IPS-18a (cell line): ENCODE results near the gene C9.
"Not testable (repeated sequence)": the region's sequence is repeated elsewhere in the genome, so short reads cannot be mapped to it uniquely, and the experiment has no call there.

Experiments used
- H3K27ac ChIP-seq: one replicate; pipeline ENCODE4 v1.5.1; 2013; ENCODE audit warnings: low read length
- H3K27me3 ChIP-seq: one replicate; pipeline ENCODE4 v1.6.1; 2013; ENCODE audit warnings: mild to moderate bottlenecking, low read length; ENCODE audit not compliant: control insufficient read depth, insufficient read depth
- H3K36me3 ChIP-seq: one replicate; pipeline ENCODE4 v1.6.1; 2013; ENCODE audit warnings: low read depth, low read length; ENCODE audit not compliant: control insufficient read depth
- H3K4me1 ChIP-seq: one replicate; pipeline ENCODE4 v1.6.1; 2013; ENCODE audit warnings: low read depth, low read length; ENCODE audit not compliant: control insufficient read depth
- H3K4me3 ChIP-seq: one replicate; pipeline ENCODE4 v1.5.1; 2013; ENCODE audit warnings: low read length
- H3K9ac ChIP-seq: one replicate; pipeline ENCODE4 v1.6.1; 2013; ENCODE audit warnings: mild to moderate bottlenecking, low read length, moderate library complexity
- H3K9me3 ChIP-seq: one replicate; pipeline ENCODE4 v1.6.1; 2013; ENCODE audit warnings: low read depth, low read length; ENCODE audit not compliant: control insufficient read depth

The C9 gene

GRCh38 chr5:39256477-39257235 is 107.6 kb downstream of the C9 start:
- Histone ChIP-seq H3K27me3 (no peaks in the 10 kb centered on the region), H3K9ac (no peak overlapping the region), H3K4me1 (no peaks in the 10 kb centered on the region), H3K4me3 (no peak overlapping the region), H3K9me3 (no peaks in the 10 kb centered on the region), H3K36me3 (no peaks in the 10 kb centered on the region), H3K27ac (no peak overlapping the region)

GRCh38 chr5:39255406-39255805 is 108.9 kb downstream of the C9 start:
- Histone ChIP-seq H3K27me3 (no peaks in the 10 kb centered on the region), H3K27ac (no peak overlapping the region), H3K36me3 (no peaks in the 10 kb centered on the region), H3K4me3 (no peak overlapping the region), H3K9ac (no peak overlapping the region), H3K4me1 (no peaks in the 10 kb centered on the region), H3K9me3 (no peaks in the 10 kb centered on the region)

GRCh38 chr5:39254671-39255070 is 109.6 kb downstream of the C9 start:
- no peaks in the 10 kb centered on the region for H3K36me3 ChIP-seq
- H3K27ac ChIP-seq, result no peak overlapping the region
- no peaks in the 10 kb centered on the region for H3K9me3 ChIP-seq
- H3K9ac ChIP-seq, result no peak overlapping the region
- H3K4me1 ChIP-seq, result no peaks in the 10 kb centered on the region
- H3K27me3 ChIP-seq, result no peaks in the 10 kb centered on the region
- H3K4me3 ChIP-seq, result no peak overlapping the region

- Histone ChIP-seq H3K27ac (no peak overlapping the region), H3K4me1 (no peaks in the 10 kb centered on the region), H3K27me3 (no peaks in the 10 kb centered on the region), H3K9me3 (no peaks in the 10 kb centered on the region), H3K9ac (no peak overlapping the region), H3K36me3 (no peaks in the 10 kb centered on the region), H3K4me3 (no peak overlapping the region)
These were observed 111.1 kb downstream of the C9 start for GRCh38 chr5:39253196-39253595.

GRCh38 chr5:39249564-39250274 is 114.6 kb downstream of the C9 start:
- no peaks in the 10 kb centered on the region for H3K9me3 ChIP-seq
- no peaks in the 10 kb centered on the region for H3K36me3 ChIP-seq
- H3K4me1 ChIP-seq, result no peaks in the 10 kb centered on the region
- H3K4me3 ChIP-seq, result no peak overlapping the region
- H3K9ac ChIP-seq, result no peak overlapping the region
- no peak overlapping the region for H3K27ac ChIP-seq
- H3K27me3 ChIP-seq, result no peaks in the 10 kb centered on the region

- H3K27me3 ChIP-seq, result no peaks in the 10 kb centered on the region
- H3K4me3 ChIP-seq, result no peak overlapping the region
- no peak overlapping the region for H3K27ac ChIP-seq
- H3K4me1 ChIP-seq, result no peaks in the 10 kb centered on the region
- H3K9me3 ChIP-seq, result no peaks in the 10 kb centered on the region
- H3K9ac ChIP-seq, result no peak overlapping the region
- no peaks in the 10 kb centered on the region for H3K36me3 ChIP-seq
These were observed 115.2 kb downstream of the C9 start for GRCh38 chr5:39249069-39249468.

GRCh38 chr5:39240750-39241149 is 123.5 kb downstream of the C9 start:
- Histone ChIP-seq H3K9me3 (peaks cover 4% of the 10 kb centered on the region), H3K9ac (no peak overlapping the region), H3K4me3 (no peak overlapping the region), H3K27ac (no peak overlapping the region), H3K36me3 (no peaks in the 10 kb centered on the region), H3K27me3 (no peaks in the 10 kb centered on the region), H3K4me1 (no peaks in the 10 kb centered on the region)

GRCh38 chr5:39238366-39239105 is 125.8 kb downstream of the C9 start:
- Histone ChIP-seq H3K27me3 (no peaks in the 10 kb centered on the region), H3K36me3 (no peaks in the 10 kb centered on the region), H3K4me1 (no peaks in the 10 kb centered on the region), H3K9me3 (peaks cover 4% of the 10 kb centered on the region), H3K4me3 (no peak overlapping the region), H3K27ac (no peak overlapping the region), H3K9ac (no peak overlapping the region)

- H3K9ac ChIP-seq, result no peak overlapping the region
- no peak overlapping the region for H3K4me3 ChIP-seq
- no peaks in the 10 kb centered on the region for H3K36me3 ChIP-seq
- no peak overlapping the region for H3K27ac ChIP-seq
- no peaks in the 10 kb centered on the region for H3K27me3 ChIP-seq
- H3K9me3 ChIP-seq, result peaks cover 4% of the 10 kb centered on the region
- H3K4me1 ChIP-seq, result no peaks in the 10 kb centered on the region
These were observed 127.6 kb downstream of the C9 start for GRCh38 chr5:39236718-39237117.

GRCh38 chr5:39235648-39236047 is 128.6 kb downstream of the C9 start:
- H3K36me3 ChIP-seq, result no peaks in the 10 kb centered on the region
- H3K9ac ChIP-seq, result no peak overlapping the region
- no peaks in the 10 kb centered on the region for H3K9me3 ChIP-seq
- H3K27ac ChIP-seq, result no peak overlapping the region
- no peak overlapping the region for H3K4me3 ChIP-seq
- no peaks in the 10 kb centered on the region for H3K27me3 ChIP-seq
- no peaks in the 10 kb centered on the region for H3K4me1 ChIP-seq

GRCh38 chr5:39234494-39234893 is 129.8 kb downstream of the C9 start:
- not testable (repeated sequence) for H3K36me3 ChIP-seq, H3K9ac ChIP-seq, H3K27ac ChIP-seq, H3K4me1 ChIP-seq, H3K27me3 ChIP-seq, H3K4me3 ChIP-seq, H3K9me3 ChIP-seq
